DOHH2 (cell line): ENCODE data around the gene C16orf95.

Source experiments
- CTCF ChIP-seq: fragments of 200-600 bp; sonication (generic); IDR thresholded peaks from one replicate; pipeline ENCODE4 v1.5.1; 2014; ENCODE audit warnings: antibody characterized with exemption, mild to moderate bottlenecking, low read depth, low read length; ENCODE audit not compliant: poor library complexity, severe bottlenecking
- EZH2phosphoT487 ChIP-seq: fragments of 200-600 bp; sonication (generic); IDR thresholded peaks from 2 replicates; pipeline ENCODE4 v1.6.1; 2017; ENCODE audit warnings: borderline replicate concordance, mild to moderate bottlenecking, antibody characterized with exemption, low read length, moderate library complexity, mixed read lengths

- no peak for TF ChIP-seq EZH2phosphoT487
- no peak for TF ChIP-seq CTCF
These were observed 28.3 kb downstream of the C16orf95 start for GRCh38 chr16:87288753-87289362.
